Colonic mucosa (tissue), 4 donors: Measurements from ENCODE around the gene IFITM5. TPM values are rescaled to one million over a fixed set of nuclear protein-coding genes. Genes with fewer than 3 reads are reported as not detected.

ENCODE experiments used
- DNase-seq: peaks from one replicate; pipeline ENCODE4 v3.0.0-alpha.2; 2020
- H3K27ac ChIP-seq: fragments of 200-600 bp; one replicate; pipeline ENCODE4 v1.8.0; 2021
- H3K27me3 ChIP-seq: fragments of 200-600 bp; one replicate; pipeline ENCODE4 v1.8.0; 2021
- H3K36me3 ChIP-seq: fragments of 200-600 bp; one replicate; pipeline ENCODE4 v1.8.0; 2021
- H3K4me1 ChIP-seq: fragments of 200-600 bp; one replicate; pipeline ENCODE4 v1.8.0; 2021; ENCODE audit warnings: mild to moderate bottlenecking
- H3K4me3 ChIP-seq: fragments of 200-600 bp; one replicate; pipeline ENCODE4 v1.8.0; 2021
- H3K9ac ChIP-seq, 2 donors: one replicate each; pipeline ENCODE4 v1.7.0; 2013; ENCODE audit warnings: control low read depth in 2 of 2, low read depth in 2 of 2, low read length in 2 of 2
- H3K9me3 ChIP-seq: fragments of 200-600 bp; one replicate; pipeline ENCODE4 v1.8.0; 2021
- CTCF ChIP-seq: fragments of 200-600 bp; IDR thresholded peaks from one replicate; pipeline ENCODE4 v1.8.0; 2022; ENCODE audit warnings: antibody characterized with exemption, mild to moderate bottlenecking
- intact Hi-C: fragments of 100-400 bp; cut with DNase I; formaldehyde crosslinking; loops from one replicate; pipeline ENCODE4 v1.14.1; 2022
- total RNA-seq, 2 donors: library from RNA; stranded (reverse); fragmentation: NEBNext Ultra II Directional in 1 of 2; extraction: Animal tissue kit (Norgen Biotek cat#: 25700) in 1 of 2; gene quantifications; one replicate each; pipeline ENCODE4 v1.2.1, GENCODE V29; 2021
- donor health status: healthy.
- donor health status: DM: no; HTN: no; CAD: no.
- donor health status: DM: no; HTN: no; CAD: no.

The IFITM5 gene
- total RNA-seq, 2 donors from 2014 or later: not detected

GRCh38 chr11:280706-281485 lies 18.4 kb downstream of the IFITM5 start:
- intact Hi-C loops: no loop called here
- peaks cover 17% of the 10 kb centered on the region for H3K4me1 ChIP-seq
- TF ChIP-seq CTCF: no peak
- no peaks in the 10 kb centered on the region for H3K36me3 ChIP-seq
- H3K27me3 ChIP-seq: peaks cover 48% of the 10 kb centered on the region
- H3K27ac ChIP-seq: no peak overlapping the region
- peak overlapping the region; percentile 37 for H3K4me3 ChIP-seq
- peak overlapping the region in 1 of 2 donors; percentile 61 for H3K9ac ChIP-seq
- no peaks in the 10 kb centered on the region for H3K9me3 ChIP-seq
- no peak for DNase-seq

GRCh38 chr11:279966-280705 lies 19.2 kb downstream of the IFITM5 start:
- peaks cover 48% of the 10 kb centered on the region for H3K27me3 ChIP-seq
- intact Hi-C loops: no loop called here
- no peak overlapping the region for H3K27ac ChIP-seq
- TF ChIP-seq CTCF: no peak
- peak; percentile 57 for DNase-seq
- H3K9me3 ChIP-seq: no peaks in the 10 kb centered on the region
- peaks cover 17% of the 10 kb centered on the region for H3K4me1 ChIP-seq
- H3K4me3 ChIP-seq: peak overlapping the region; percentile 37
- no peaks in the 10 kb centered on the region for H3K36me3 ChIP-seq
- peak overlapping the region; percentile 26 to 30 for H3K9ac ChIP-seq

GRCh38 chr11:279040-279965 lies 20.0 kb downstream of the IFITM5 start:
- TF ChIP-seq CTCF: no peak
- no peak overlapping the region for H3K27ac ChIP-seq
- no peaks in the 10 kb centered on the region for H3K36me3 ChIP-seq
- H3K4me1 ChIP-seq: peaks cover 17% of the 10 kb centered on the region
- intact Hi-C loops: no loop called here
- H3K9me3 ChIP-seq: no peaks in the 10 kb centered on the region
- DNase-seq: no peak
- peaks cover 48% of the 10 kb centered on the region for H3K27me3 ChIP-seq
- peak overlapping the region; percentile 37 for H3K4me3 ChIP-seq
- peak overlapping the region; percentile 24 to 26 for H3K9ac ChIP-seq

GRCh38 chr11:278001-278951 lies 21.1 kb downstream of the IFITM5 start, which contains the start of gene NLRP6:
NLRP6 (plus strand) TSS chr11:278407; CDS start chr11:278570, 163 bp downstream.
- DNase-seq: no peak
- intact Hi-C loops: no loop called here
- H3K9me3 ChIP-seq: no peaks in the 10 kb centered on the region
- peaks cover 17% of the 10 kb centered on the region for H3K4me1 ChIP-seq
- H3K36me3 ChIP-seq: no peaks in the 10 kb centered on the region
- H3K9ac ChIP-seq: peak within 1 kb of the TSS in 1 of 2 donors; percentile 24
- H3K27ac ChIP-seq: no peak within 1 kb of the TSS
- peaks cover 48% of the 10 kb centered on the region for H3K27me3 ChIP-seq
- peak within 1 kb of the TSS; percentile 37 for H3K4me3 ChIP-seq
- TF ChIP-seq CTCF: no peak
